Activated naive CD8-positive, alpha-beta T cell (primary cell): ENCODE data around the gene SRGN.

Source experiments
- H3K27ac Mint-ChIP-seq: one replicate; pipeline ENCODE4 v1.8.0; 2021; ENCODE audit warnings: mixed read lengths
- H3K27me3 Mint-ChIP-seq: one replicate; pipeline ENCODE4 v1.8.0; 2021; ENCODE audit warnings: mixed read lengths
- H3K36me3 Mint-ChIP-seq: one replicate; pipeline ENCODE4 v1.8.0; 2021; ENCODE audit warnings: mixed read lengths
- H3K4me1 Mint-ChIP-seq: one replicate; pipeline ENCODE4 v1.8.0; 2021; ENCODE audit warnings: low read depth, mixed read lengths
- H3K4me3 Mint-ChIP-seq: one replicate; pipeline ENCODE4 v1.8.0; 2021; ENCODE audit warnings: mild to moderate bottlenecking, mixed read lengths
- H3K9me3 Mint-ChIP-seq: one replicate; pipeline ENCODE4 v1.8.0; 2021; ENCODE audit warnings: low read depth, mixed read lengths

The SRGN gene

DNA sequence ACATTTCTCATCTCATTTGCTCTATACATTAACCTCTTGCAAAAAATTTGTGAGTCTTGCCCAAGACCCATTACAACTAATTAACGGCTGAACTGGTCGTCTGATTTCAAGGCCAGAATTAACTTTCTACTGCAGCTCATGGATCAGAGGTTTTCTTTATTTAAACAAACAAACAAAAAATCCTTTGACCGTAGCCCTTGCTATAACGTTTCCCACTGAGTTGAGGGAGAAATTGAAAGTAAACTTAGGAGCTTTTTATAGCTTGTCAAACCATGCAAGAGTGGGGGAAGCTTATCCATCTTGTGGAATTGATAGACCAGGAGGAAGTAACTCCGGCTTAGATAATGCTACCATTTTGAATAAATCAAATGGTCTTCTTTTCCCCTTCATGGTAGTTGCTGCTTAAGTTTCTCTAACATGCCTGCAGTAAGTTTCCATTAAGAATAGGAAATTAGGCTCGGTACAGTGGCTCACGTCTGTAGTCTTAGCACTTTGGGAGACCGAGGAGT, 3.3 kb downstream of the SRGN start:
- H3K27ac Mint-ChIP-seq: peak overlapping the region; percentile 99
- no peaks in the 10 kb centered on the region for H3K27me3 Mint-ChIP-seq
- no peaks in the 10 kb centered on the region for H3K9me3 Mint-ChIP-seq
- H3K4me3 Mint-ChIP-seq: peak overlapping the region; percentile 96
- peaks cover 62% of the 10 kb centered on the region for H3K4me1 Mint-ChIP-seq
- peaks cover 21% of the 10 kb centered on the region for H3K36me3 Mint-ChIP-seq

DNA sequence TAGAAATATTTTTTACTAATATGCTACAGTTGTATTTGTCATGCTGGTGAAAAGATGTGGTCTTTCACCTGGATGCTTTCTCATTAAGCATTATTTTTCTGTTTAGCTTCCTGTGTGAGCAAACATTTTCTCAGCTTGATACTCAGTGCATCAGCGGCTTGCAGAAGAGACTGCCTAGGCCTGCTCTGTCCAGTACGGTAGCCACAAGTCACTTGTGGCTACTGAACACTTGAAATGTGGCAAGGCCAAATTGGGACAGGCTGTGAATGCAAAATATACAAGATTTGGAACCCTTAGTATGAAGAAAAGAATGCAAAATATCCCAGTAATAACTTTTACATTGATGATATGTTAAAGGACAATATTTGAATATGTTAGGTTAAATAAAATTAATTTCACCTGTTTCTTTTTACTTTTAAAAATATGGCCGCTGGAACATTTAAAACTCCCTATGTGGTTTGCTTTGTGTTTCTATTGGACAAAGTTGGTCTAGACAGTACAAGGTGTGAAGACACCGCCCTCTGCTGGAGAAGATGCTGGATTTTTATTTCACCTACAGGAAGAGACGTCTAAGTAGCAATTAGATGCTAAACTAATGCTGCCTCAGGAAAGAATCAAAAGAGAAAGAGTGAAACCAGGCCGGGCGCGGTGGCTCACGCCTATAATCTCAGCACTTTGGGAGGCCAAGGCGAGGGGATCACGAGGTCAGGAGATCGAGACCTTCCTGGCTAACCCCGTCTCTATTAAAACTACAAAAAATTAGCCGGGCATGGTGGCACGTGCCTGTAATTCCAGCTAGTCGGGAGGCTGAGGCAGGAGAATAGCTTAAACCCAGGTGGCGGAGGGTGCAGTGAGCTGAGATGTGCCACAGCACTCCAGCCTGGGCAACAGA, 5.3 kb downstream of the SRGN start:
- H3K4me3 Mint-ChIP-seq: peak overlapping the region; percentile 75
- H3K4me1 Mint-ChIP-seq: peaks cover 56% of the 10 kb centered on the region
- H3K36me3 Mint-ChIP-seq: peaks cover 23% of the 10 kb centered on the region
- H3K27me3 Mint-ChIP-seq: no peaks in the 10 kb centered on the region
- H3K9me3 Mint-ChIP-seq: no peaks in the 10 kb centered on the region
- peak overlapping the region; percentile 86 for H3K27ac Mint-ChIP-seq

DNA sequence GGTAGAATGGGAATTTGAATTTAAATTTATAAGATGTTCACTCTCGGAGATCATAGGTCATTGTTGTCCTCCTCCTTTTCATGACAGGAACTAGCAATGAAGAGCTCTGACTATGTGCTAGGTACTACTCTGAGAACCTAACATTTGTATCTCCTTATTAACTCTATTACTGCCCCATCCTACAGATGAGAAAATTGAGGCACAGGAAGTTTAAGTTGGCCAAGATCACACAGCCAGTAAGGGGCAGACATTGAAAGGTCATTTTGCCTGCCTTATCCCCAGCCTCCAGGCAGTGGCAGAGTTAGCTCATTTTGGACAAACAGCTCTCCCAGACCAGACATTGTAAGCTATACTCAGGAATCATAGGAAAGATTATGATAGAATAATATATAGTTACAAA, 6.0 kb downstream of the SRGN start:
- H3K27ac Mint-ChIP-seq: no peak overlapping the region
- peaks cover 21% of the 10 kb centered on the region for H3K36me3 Mint-ChIP-seq
- H3K4me3 Mint-ChIP-seq: no peak overlapping the region
- no peaks in the 10 kb centered on the region for H3K9me3 Mint-ChIP-seq
- peaks cover 56% of the 10 kb centered on the region for H3K4me1 Mint-ChIP-seq
- no peaks in the 10 kb centered on the region for H3K27me3 Mint-ChIP-seq

DNA sequence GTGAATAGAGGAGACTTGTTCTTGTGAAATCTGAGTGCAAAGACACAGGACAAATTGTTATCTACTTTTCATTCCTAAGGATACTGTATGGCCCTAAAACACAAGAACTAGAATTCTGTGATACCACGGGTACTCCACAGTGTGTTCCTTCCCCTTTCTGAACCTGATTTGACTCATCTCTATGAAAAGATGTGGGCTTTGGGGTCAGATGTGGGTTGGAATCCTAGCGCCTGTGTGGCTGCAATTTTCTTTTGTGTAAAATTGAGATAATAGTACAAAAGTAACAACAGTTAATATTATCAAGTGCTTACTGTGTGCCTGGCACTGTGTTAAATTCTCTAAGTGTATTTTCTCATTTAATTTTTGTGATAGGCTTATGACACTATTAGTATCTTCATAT, 8.1 kb downstream of the SRGN start:
- H3K9me3 Mint-ChIP-seq: no peaks in the 10 kb centered on the region
- H3K4me1 Mint-ChIP-seq: peaks cover 45% of the 10 kb centered on the region
- H3K27me3 Mint-ChIP-seq: no peaks in the 10 kb centered on the region
- H3K27ac Mint-ChIP-seq: no peak overlapping the region
- peaks cover 10% of the 10 kb centered on the region for H3K36me3 Mint-ChIP-seq
- H3K4me3 Mint-ChIP-seq: no peak overlapping the region

DNA sequence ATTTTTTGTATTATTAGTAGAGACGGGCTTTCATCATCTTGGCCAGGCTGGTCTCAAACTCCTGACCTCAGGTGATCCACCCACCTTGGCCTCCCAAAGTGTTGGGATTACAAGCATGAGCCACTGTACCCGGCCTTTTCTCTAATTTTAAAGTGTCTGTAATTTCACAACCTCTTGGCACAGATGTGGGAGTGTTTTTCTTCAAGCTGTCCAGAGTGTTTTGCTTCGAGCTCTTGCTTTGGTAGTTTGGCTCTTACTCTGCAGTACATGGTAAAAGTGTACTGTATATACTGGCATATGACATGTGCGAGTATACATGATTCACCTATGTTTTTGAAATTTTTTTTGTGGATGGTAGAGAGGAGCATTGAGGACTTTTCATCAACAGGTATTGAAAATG, 9.8 kb downstream of the SRGN start:
- Mint-ChIP-seq H3K27ac (peak overlapping the region; percentile 41), H3K27me3 (no peaks in the 10 kb centered on the region), H3K4me3 (no peak overlapping the region), H3K4me1 (peaks cover 46% of the 10 kb centered on the region), H3K36me3 (peaks cover 15% of the 10 kb centered on the region), H3K9me3 (no peaks in the 10 kb centered on the region)

DNA sequence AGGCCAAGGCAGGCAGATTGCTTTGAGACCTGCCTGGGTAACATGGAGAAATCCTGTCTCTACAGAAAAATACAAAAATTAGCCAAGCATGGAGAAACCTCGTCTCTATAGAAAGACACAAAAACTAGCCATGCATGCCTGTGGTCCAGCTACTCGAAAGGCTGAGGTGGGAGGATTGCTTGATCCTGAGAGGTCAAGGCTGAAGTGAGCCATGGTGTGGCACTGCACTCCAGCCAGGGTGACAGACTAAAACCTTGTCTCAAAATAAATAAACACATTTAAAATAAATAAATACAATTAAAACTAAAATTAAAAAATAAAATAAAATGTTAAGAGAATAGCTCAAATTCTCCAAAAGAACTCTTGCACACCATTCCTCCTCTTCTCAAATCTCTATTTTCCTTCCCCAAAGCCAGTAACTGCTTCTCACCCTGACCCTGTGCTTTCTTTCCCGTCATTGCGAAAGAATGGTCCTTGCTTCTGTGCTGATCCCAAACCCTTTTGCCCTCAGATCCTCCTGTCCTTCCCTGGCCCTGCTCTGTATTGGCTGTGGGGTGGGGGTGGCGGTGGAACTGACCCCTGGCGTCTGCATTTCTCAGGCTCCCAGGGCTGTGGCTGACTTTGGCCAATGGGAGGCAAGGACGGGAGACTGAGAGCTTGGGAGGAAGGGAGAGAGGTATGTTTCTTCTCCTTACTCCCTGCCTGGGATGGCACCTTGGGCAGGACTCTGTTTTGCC, 12.4 kb downstream of the SRGN start:
- no peaks in the 10 kb centered on the region for H3K9me3 Mint-ChIP-seq
- H3K27me3 Mint-ChIP-seq: no peaks in the 10 kb centered on the region
- H3K4me1 Mint-ChIP-seq: peaks cover 31% of the 10 kb centered on the region
- H3K27ac Mint-ChIP-seq: no peak overlapping the region
- peaks cover 21% of the 10 kb centered on the region for H3K36me3 Mint-ChIP-seq
- H3K4me3 Mint-ChIP-seq: no peak overlapping the region

DNA sequence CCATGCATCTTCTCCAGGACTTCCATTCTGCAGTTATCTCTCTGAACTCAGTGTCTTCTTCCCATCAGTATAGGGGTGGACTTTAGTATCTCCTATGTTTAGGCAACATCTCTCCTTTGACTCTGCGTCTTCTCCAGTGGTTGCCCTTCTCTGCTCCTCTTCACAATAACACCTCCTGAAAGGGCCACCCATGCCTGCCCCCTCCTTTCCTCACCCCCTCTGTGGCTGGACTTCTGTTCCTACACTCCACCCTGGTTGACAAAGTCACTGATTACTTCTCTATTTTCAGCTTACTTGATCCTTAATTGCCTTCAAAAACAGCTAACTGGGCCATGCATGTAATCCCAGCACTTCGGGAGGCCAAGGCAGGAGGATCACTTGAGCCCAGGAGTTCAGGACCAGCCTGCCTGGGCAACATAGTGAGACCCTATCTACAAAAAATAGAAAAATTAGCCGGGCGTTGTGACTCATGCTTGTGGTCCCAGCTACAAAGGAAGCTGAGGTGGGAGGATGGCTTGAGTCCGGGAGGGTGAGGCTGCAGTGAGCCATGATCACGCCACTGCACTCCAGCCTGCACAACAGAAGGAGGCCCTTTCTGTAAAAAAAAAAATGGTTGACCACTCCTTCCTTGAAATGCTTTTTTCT, 13.7 kb downstream of the SRGN start:
- Mint-ChIP-seq H3K36me3 (peaks cover 21% of the 10 kb centered on the region), H3K4me1 (peaks cover 28% of the 10 kb centered on the region), H3K4me3 (peak overlapping the region; percentile 70), H3K27ac (peak overlapping the region; percentile 61), H3K9me3 (no peaks in the 10 kb centered on the region), H3K27me3 (no peaks in the 10 kb centered on the region)

DNA sequence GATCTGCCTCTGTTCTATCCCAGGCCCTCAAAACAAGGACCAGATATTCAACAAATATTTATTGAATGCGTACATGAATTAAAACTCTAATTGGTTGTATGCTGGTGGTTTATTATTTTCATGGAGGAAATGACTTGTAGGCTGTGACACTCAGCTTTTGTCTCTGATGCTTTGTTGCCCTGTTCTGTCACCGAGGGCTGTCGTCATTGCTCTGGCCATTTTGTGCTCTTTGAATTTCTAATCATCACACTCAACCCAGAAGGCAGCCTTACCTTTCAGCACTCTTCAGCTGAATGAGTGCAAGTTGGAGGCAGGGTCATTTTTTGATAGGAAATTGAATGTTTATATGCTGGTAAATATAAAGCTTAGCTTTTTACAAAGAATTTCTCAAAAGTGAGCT, 14.5 kb downstream of the SRGN start:
- H3K9me3 Mint-ChIP-seq: no peaks in the 10 kb centered on the region
- no peaks in the 10 kb centered on the region for H3K27me3 Mint-ChIP-seq
- peaks cover 21% of the 10 kb centered on the region for H3K36me3 Mint-ChIP-seq
- H3K4me3 Mint-ChIP-seq: peak overlapping the region; percentile 64
- H3K27ac Mint-ChIP-seq: peak overlapping the region; percentile 61
- H3K4me1 Mint-ChIP-seq: peaks cover 28% of the 10 kb centered on the region

DNA sequence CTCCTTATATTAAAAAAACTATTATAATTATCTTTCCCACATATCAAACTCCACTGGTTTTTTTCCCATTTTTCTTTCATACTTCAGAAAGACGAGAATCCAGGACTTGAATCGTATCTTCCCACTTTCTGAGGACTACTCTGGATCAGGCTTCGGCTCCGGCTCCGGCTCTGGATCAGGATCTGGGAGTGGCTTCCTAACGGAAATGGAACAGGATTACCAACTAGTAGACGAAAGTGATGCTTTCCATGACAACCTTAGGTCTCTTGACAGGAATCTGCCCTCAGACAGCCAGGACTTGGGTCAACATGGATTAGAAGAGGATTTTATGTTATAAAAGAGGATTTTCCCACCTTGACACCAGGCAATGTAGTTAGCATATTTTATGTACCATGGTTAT, 15.9 kb downstream of the SRGN start:
- peaks cover 18% of the 10 kb centered on the region for H3K36me3 Mint-ChIP-seq

DNA sequence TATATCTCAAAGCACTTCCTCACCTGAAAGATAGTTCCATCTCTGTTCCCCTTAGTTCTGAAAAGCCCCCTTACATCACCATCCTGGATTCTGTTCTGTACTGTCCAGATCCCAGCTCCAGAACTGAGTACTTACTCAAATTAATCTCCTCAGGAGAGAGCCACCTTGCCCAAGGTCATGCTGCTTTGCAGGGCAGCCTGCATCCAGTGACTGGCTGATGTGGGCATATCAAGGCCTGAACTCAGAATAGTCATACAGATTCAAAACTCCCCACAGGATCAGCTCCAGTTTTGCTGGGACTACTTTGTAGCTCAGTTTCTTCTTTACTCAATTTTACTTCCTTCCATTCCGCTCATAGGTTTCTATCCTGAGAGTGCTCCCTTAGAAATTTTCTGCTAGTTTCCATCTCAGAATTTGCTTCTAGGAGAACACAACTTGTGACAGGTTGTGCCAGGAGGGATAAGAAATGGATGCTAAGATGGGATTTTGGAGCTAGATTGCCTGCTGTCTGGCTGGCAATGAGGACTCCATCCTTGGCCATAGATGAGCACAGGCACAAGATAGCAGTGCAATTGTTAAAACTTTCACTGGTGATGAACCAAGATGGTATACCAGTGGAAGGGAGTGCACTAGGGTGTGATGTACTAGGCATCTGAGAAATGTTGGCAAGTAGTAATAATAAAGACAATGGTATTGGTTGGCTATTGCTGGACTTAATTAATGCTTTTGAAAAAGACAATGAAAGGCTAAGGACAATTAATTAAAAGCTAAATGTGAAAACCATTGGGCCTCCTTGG, 17.3 kb downstream of the SRGN start:
- Mint-ChIP-seq H3K4me1 (peaks cover 20% of the 10 kb centered on the region), H3K9me3 (no peaks in the 10 kb centered on the region)

More for the DNA sequence above, 15.9 kb downstream of the SRGN start:
- Mint-ChIP-seq H3K9me3 (no peaks in the 10 kb centered on the region), H3K27me3 (no peaks in the 10 kb centered on the region), H3K27ac (no peak overlapping the region), H3K4me3 (no peak overlapping the region), H3K4me1 (peaks cover 22% of the 10 kb centered on the region)

DNA sequence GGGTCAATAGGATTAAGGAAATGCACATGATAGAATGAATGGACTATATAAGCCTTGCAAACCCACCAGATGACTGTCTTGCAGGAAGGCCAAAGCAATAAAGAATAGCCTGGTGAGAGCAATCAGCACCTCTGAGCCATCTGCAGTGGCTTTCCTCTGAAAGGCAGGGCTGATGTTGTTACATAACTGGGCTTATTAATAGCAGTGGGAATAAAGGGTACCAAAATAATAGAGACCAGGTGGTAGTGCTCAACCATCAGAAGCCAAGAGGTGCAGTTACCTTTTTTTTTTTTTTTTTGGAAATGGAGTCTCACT, 19.2 kb downstream of the SRGN start:
- no peak overlapping the region for H3K4me3 Mint-ChIP-seq
- no peaks in the 10 kb centered on the region for H3K27me3 Mint-ChIP-seq
- peaks cover 4% of the 10 kb centered on the region for H3K4me1 Mint-ChIP-seq
- H3K9me3 Mint-ChIP-seq: no peaks in the 10 kb centered on the region
- H3K27ac Mint-ChIP-seq: no peak overlapping the region
- H3K36me3 Mint-ChIP-seq: peaks cover 11% of the 10 kb centered on the region

More for the DNA sequence above, 17.3 kb downstream of the SRGN start:
- H3K27ac Mint-ChIP-seq: peak overlapping the region; percentile 72
- H3K4me3 Mint-ChIP-seq: no peak overlapping the region
- peaks cover 18% of the 10 kb centered on the region for H3K36me3 Mint-ChIP-seq
- no peaks in the 10 kb centered on the region for H3K27me3 Mint-ChIP-seq

DNA sequence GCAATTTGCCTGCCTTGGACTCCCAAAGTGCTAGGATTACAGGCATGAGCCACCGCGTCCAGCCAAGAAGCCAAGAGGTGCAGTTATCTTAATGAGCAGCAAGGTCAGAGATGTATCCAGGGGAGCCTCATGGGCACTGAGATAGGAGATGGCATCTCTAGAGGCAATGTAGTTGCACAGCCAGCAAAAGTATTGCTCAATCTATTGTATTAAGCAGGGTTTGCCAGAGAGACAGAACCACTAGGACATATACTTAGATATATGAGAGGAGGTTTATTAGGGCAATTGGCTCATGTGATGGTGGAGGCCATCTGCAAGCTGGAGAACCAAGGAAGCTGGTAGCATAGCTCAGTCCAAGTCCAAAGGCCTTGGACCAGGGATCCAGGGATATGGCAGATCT, 19.8 kb downstream of the SRGN start:
- H3K27ac Mint-ChIP-seq: no peak overlapping the region
- no peaks in the 10 kb centered on the region for H3K27me3 Mint-ChIP-seq
- H3K36me3 Mint-ChIP-seq: peaks cover 9% of the 10 kb centered on the region
- no peaks in the 10 kb centered on the region for H3K4me1 Mint-ChIP-seq
- H3K9me3 Mint-ChIP-seq: no peaks in the 10 kb centered on the region
- H3K4me3 Mint-ChIP-seq: no peak overlapping the region

DNA sequence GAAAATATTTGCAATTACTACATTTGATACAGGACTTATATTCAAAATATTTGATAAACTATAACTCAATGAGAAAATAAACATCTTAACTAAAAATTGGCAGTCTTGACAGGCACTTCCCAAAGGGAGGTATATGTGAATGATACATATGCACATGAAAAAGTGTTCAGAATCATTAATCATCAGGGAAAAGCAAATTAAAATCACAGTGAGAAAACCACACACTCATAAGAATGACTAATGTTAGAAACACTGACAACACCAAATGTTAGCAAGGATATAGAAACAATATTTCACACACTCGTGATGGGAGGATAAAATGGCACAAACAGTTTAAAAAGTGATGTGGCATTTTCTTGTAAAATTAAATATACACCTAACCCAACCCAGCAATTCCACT, 32.0 kb downstream of the SRGN start:
- H3K9me3 Mint-ChIP-seq: no peaks in the 10 kb centered on the region

DNA sequence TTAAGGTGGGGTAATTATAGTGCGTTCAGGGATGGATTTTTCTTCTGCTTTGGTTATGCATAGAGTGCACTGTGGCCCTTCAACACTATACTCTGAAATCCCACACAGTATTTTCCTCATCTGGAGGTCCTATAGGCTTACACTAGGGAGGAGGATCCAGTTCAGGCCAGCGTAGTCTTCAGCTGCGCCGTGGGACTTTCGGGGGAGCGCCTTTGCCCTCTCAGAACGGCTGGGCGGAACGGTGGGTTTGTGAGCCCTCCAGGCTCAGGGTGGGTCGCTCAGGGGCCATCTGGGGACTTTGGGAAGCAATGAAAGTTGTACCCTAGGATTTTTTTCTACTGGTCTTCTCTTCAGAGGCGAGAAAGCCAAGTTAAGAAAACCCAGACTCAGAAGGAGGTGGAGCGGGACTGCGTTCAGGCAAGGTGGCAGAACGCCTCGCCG, 35.4 kb downstream of the SRGN start:
- no peaks in the 10 kb centered on the region for H3K27me3 Mint-ChIP-seq
- H3K4me1 Mint-ChIP-seq: peaks cover 28% of the 10 kb centered on the region
- H3K27ac Mint-ChIP-seq: peak overlapping the region; percentile 95
- H3K36me3 Mint-ChIP-seq: no peaks in the 10 kb centered on the region
- H3K4me3 Mint-ChIP-seq: peak overlapping the region; percentile 88
- H3K9me3 Mint-ChIP-seq: no peaks in the 10 kb centered on the region

More for the DNA sequence above, 32.0 kb downstream of the SRGN start:
- Mint-ChIP-seq H3K27me3 (no peaks in the 10 kb centered on the region), H3K27ac (no peak overlapping the region), H3K4me1 (peaks cover 12% of the 10 kb centered on the region), H3K4me3 (no peak overlapping the region), H3K36me3 (no peaks in the 10 kb centered on the region)
